Glutamatergic neuron (in vitro differentiated cells): ENCODE results near the gene CEP164. TPM values are rescaled to one million over a fixed set of nuclear protein-coding genes. Genes with fewer than 3 reads are reported as not detected.

ENCODE experiments used
- DNase-seq: peaks from one replicate; pipeline ENCODE4 v3.0.0; 2022
- H3K27ac Mint-ChIP-seq: one replicate; pipeline ENCODE4 v1.8.0; 2020; ENCODE audit warnings: mild to moderate bottlenecking, mixed read lengths, inconsistent platforms; ENCODE audit not compliant: unreplicated experiment
- H3K27me3 Mint-ChIP-seq: one replicate; pipeline ENCODE4 v1.8.0; 2020; ENCODE audit warnings: mild to moderate bottlenecking, moderate library complexity, mixed read lengths, inconsistent platforms; ENCODE audit not compliant: unreplicated experiment
- H3K36me3 Mint-ChIP-seq: one replicate; pipeline ENCODE4 v1.8.0; 2020; ENCODE audit warnings: mild to moderate bottlenecking, mixed read lengths, inconsistent platforms; ENCODE audit not compliant: unreplicated experiment
- H3K4me1 Mint-ChIP-seq: one replicate; pipeline ENCODE4 v1.8.0; 2020; ENCODE audit warnings: mild to moderate bottlenecking, low read depth, mixed read lengths, inconsistent platforms; ENCODE audit not compliant: unreplicated experiment
- H3K4me3 Mint-ChIP-seq: one replicate; pipeline ENCODE4 v1.8.0; 2020; ENCODE audit warnings: mild to moderate bottlenecking, mixed read lengths, inconsistent platforms; ENCODE audit not compliant: unreplicated experiment
- H3K9me3 Mint-ChIP-seq: one replicate; pipeline ENCODE4 v1.8.0; 2020; ENCODE audit warnings: mild to moderate bottlenecking, moderate library complexity, mixed read lengths, inconsistent platforms; ENCODE audit not compliant: unreplicated experiment
- CTCF ChIP-seq: fragments of 200-600 bp; sonication (generic); IDR thresholded peaks from one replicate; pipeline ENCODE4 v1.5.0; 2021; ENCODE audit not compliant: partially characterized antibody, unreplicated experiment
- total RNA-seq: library from RNA; stranded (reverse); fragmentation: NEBNext Ultra II Directional; extraction: Animal tissue kit (Norgen Biotek cat#: 25700); gene quantifications from one replicate; pipeline ENCODE4 v1.2.1, GENCODE V29; 2021; ENCODE audit not compliant: unreplicated experiment

Gene CEP164
- total RNA-seq, 1 donor from 2014 or later: 27.1 TPM

DNA sequence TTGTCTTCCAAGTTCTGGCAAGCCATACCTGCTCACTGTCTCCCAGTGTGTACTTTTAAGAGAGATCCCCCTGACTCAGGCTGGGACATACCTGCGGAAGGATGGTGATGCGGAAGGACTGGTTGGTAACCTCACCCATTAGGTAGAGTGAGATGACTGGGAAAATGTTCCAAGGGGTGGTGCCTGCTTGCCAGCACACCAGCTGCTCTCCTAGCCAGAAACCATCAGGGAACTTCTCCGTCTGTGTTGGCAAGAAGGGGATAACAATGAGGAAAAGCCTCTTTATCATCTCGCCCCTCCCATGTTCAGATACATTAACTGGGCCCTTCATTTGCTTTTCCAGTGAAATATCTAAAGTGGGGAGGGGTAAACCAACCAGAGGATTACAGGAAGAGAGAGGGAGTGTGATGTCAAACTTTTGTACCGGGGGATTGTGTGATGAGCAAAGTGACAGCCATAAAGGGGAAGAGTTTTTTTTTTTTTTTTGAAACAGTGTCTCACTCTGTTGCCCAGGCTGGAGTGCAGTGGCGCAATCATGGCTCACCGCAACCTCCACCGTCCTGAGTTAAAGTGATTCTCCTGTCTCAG, 36.8 kb upstream of the CEP164 start, which contains the start of gene BACE1-AS:
Gene BACE1-AS (plus strand): TSS at position 538 of the 588 bp plus-strand sequence.
- Mint-ChIP-seq H3K27me3 (peaks cover 11% of the 10 kb centered on the region), H3K36me3 (peaks cover 5% of the 10 kb centered on the region), H3K4me1 (no peaks in the 10 kb centered on the region), H3K27ac (no peak within 1 kb of the TSS), H3K4me3 (no peak within 1 kb of the TSS), H3K9me3 (peaks cover 2% of the 10 kb centered on the region)
- no peak for DNase-seq
- TF ChIP-seq CTCF: no peak

DNA sequence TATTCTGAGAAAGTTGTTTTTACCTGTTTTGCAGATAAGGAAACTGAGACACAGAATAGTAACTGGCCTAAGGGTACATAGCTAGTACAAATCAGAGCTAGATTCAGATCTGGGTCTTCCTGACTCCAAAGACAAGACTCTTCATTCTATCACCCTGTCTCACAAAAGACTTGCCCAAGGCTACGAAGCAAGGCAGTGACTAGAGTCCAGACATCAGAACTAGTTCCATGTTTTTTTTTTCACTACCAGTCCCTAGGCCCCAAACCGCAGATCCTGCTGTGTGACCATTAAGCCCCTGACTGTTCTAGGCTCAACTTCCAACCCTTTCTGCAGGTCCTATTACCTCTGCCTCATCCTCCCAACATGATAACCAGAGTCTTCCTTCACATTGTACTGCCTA, 35.0 kb upstream of the CEP164 start:
- no peak for DNase-seq
- no peak overlapping the region for H3K4me3 Mint-ChIP-seq
- no peak for TF ChIP-seq CTCF
- H3K27ac Mint-ChIP-seq: no peak overlapping the region
- peaks cover 9% of the 10 kb centered on the region for H3K27me3 Mint-ChIP-seq
- no peaks in the 10 kb centered on the region for H3K4me1 Mint-ChIP-seq
- H3K9me3 Mint-ChIP-seq: peaks cover 2% of the 10 kb centered on the region
- peaks cover 9% of the 10 kb centered on the region for H3K36me3 Mint-ChIP-seq

- Mint-ChIP-seq H3K4me3 (no peak overlapping the region), H3K9me3 (peaks cover 6% of the 10 kb centered on the region), H3K27me3 (peaks cover 5% of the 10 kb centered on the region), H3K36me3 (peaks cover 9% of the 10 kb centered on the region), H3K27ac (no peak overlapping the region), H3K4me1 (peaks cover 14% of the 10 kb centered on the region)
- no peak for TF ChIP-seq CTCF
- no peak for DNase-seq
Observed at GRCh38 chr11:117295438-117296137, 32.1 kb upstream of the CEP164 start.

- no peak overlapping the region for H3K27ac Mint-ChIP-seq
- H3K4me3 Mint-ChIP-seq: no peak overlapping the region
- TF ChIP-seq CTCF: no peak
- H3K36me3 Mint-ChIP-seq: peaks cover 4% of the 10 kb centered on the region
- H3K4me1 Mint-ChIP-seq: peaks cover 19% of the 10 kb centered on the region
- no peak for DNase-seq
- H3K27me3 Mint-ChIP-seq: peaks cover 4% of the 10 kb centered on the region
- H3K9me3 Mint-ChIP-seq: peaks cover 10% of the 10 kb centered on the region
Observed at GRCh38 chr11:117296881-117297280, 30.8 kb upstream of the CEP164 start.

DNA sequence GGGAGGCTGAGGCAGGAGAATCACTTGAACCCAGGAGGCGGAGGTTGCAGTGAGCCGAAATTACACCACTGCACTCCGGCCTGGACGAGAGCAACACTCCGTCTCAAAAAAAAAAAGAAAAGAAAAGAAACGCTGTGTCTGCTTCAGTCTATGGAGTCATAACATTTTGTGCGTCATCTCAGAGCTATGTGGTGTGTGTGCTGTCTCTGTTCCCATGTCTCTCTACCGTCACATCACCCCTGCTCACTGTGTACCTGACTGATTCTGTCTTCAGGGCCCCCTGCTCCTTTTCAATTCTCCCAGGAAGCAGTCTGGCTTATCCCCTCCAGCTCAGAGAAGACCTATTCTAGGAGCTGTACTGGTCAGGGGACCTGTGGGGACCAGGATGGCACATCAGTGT, 29.5 kb upstream of the CEP164 start:
- Mint-ChIP-seq H3K27me3 (peaks cover 4% of the 10 kb centered on the region), H3K4me3 (no peak overlapping the region), H3K27ac (no peak overlapping the region), H3K4me1 (peaks cover 22% of the 10 kb centered on the region), H3K36me3 (peaks cover 4% of the 10 kb centered on the region), H3K9me3 (peaks cover 10% of the 10 kb centered on the region)
- no peak for DNase-seq
- no peak for TF ChIP-seq CTCF
